ENCODE results near the gene PDE8A. TPM values are rescaled to one million over a fixed set of nuclear protein-coding genes. Genes with fewer than 3 reads are reported as not detected.

Gene PDE8A
- total RNA-seq, 6 experiments from 2014 or later: 32.7 to 40.5 (median 37.4) TPM

GRCh38 chr15:85089929-85090597 lies 108.4 kb downstream of the PDE8A start:
- H3K36me3 ChIP-seq: peaks cover 0 to 37% (median 5%) of the 10 kb centered on the region in 4 donors
- no peaks in the 10 kb centered on the region for H3K4me1 ChIP-seq
- ATAC-seq: no peak
- no peak for DNase-seq
- intact Hi-C loops (cut with DNase I): no loop called here
- no peak overlapping the region for H3K4me3 ChIP-seq
- no peaks in the 10 kb centered on the region for H3K9me3 ChIP-seq
- WGBS (ENCODE audit: insufficient coverage, low coverage, low lambda C conversion rate, missing lambda C conversion rate): 84% methylated on average over 5 of the region's 5 CpGs
- no peak for TF ChIP-seq CTCF (IDR thresholded peaks at IDR 0.05)
- TF ChIP-seq POLR2A (IDR thresholded peaks at IDR 0.05): no peak
- H3K27me3 ChIP-seq: no peaks in the 10 kb centered on the region
- H3K27ac ChIP-seq: no peak overlapping the region

GRCh38 chr15:85091990-85092389 lies 110.3 kb downstream of the PDE8A start:
- Histone ChIP-seq H3K27ac (no peak overlapping the region), H3K36me3 (peaks cover 0 to 34% (median 4%) of the 10 kb centered on the region in 4 donors), H3K27me3 (no peaks in the 10 kb centered on the region), H3K4me3 (no peak overlapping the region), H3K4me1 (no peaks in the 10 kb centered on the region), H3K9me3 (no peaks in the 10 kb centered on the region)
- DNase-seq (no peak), ATAC-seq (no peak)
- WGBS (ENCODE audit: insufficient coverage, low coverage, low lambda C conversion rate, missing lambda C conversion rate): 89% methylated on average over 2 of the region's 2 CpGs
- intact Hi-C loops (cut with DNase I): no loop called here
- TF ChIP-seq POLR2A (IDR thresholded peaks at IDR 0.05): no peak
- no peak for TF ChIP-seq CTCF (IDR thresholded peaks at IDR 0.05)

- DNase-seq: no peak
- H3K4me3 ChIP-seq: no peak overlapping the region
- no peaks in the 10 kb centered on the region for H3K27me3 ChIP-seq
- intact Hi-C loops (cut with DNase I): no loop called here
- no peak overlapping the region for H3K27ac ChIP-seq
- H3K9me3 ChIP-seq: no peaks in the 10 kb centered on the region
- H3K4me1 ChIP-seq: no peaks in the 10 kb centered on the region
- ATAC-seq: peak in 2 of 4 donors; percentile 22 to 42
- TF ChIP-seq CTCF (IDR thresholded peaks at IDR 0.05) (no peak), POLR2A (IDR thresholded peaks at IDR 0.05) (no peak)
- peaks cover 0 to 34% (median 7%) of the 10 kb centered on the region in 4 donors for H3K36me3 ChIP-seq
- WGBS (ENCODE audit: insufficient coverage, low coverage, low lambda C conversion rate, missing lambda C conversion rate): 78% methylated on average over 2 of the region's 3 CpGs
These were observed 113.0 kb downstream of the PDE8A start for GRCh38 chr15:85094685-85095084.

GRCh38 chr15:85095566-85095965 lies 113.9 kb downstream of the PDE8A start:
- 60% methylated on average over 4 of the region's 6 CpGs for WGBS (ENCODE audit: insufficient coverage, low coverage, low lambda C conversion rate, missing lambda C conversion rate)
- Histone ChIP-seq H3K9me3 (no peaks in the 10 kb centered on the region), H3K4me1 (no peaks in the 10 kb centered on the region), H3K36me3 (peaks cover 0 to 35% (median 7%) of the 10 kb centered on the region in 4 donors), H3K27ac (no peak overlapping the region), H3K27me3 (no peaks in the 10 kb centered on the region), H3K4me3 (no peak overlapping the region)
- intact Hi-C loops (cut with DNase I): no loop called here
- ATAC-seq (peak in 1 of 4 donors; percentile 78), DNase-seq (no peak)
- TF ChIP-seq CTCF (IDR thresholded peaks at IDR 0.05): no peak
- no peak for TF ChIP-seq POLR2A (IDR thresholded peaks at IDR 0.05)

Measured in right lobe of liver (tissue), 6 donors.